ENCODE results near the gene ZNF324.
A peak's percentile ranks its signal among the peaks of the same experiment; 100 is the strongest.
"Not testable (repeated sequence)": the region's sequence is repeated elsewhere in the genome, so short reads cannot be mapped to it uniquely, and the experiment has no call there.

The ZNF324 gene

DNA sequence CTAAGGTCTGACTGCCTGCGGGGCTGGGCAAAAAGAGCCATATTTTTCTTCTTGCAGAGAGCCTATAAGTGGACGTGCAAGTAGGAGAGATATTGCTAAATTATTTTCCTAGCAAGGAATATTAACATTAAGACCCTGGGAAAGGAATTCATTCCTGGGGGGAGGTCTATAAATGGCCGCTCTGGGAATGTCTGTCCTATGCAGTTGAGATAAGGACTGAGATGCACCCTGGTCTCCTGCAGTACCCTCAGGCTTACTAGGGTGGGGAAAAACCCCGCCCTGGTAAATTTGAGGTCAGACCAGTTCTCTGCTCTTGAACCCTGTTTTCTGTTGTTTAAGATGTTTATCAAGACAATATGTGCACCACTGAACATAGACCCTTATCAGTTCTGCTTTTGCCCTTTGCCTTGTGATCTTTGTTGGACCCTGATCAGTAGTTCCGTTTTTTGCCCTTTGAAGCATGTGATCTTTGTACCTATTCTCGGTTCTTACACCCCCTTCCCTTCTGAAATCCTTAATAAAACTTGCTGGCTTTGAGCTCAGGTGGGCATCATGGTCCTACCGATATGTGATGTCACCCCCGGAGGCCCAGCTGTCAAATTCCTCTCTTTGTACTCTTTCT is 40.8 kb downstream of the ZNF324 start:
- not testable (repeated sequence) for DNase-seq

DNA sequence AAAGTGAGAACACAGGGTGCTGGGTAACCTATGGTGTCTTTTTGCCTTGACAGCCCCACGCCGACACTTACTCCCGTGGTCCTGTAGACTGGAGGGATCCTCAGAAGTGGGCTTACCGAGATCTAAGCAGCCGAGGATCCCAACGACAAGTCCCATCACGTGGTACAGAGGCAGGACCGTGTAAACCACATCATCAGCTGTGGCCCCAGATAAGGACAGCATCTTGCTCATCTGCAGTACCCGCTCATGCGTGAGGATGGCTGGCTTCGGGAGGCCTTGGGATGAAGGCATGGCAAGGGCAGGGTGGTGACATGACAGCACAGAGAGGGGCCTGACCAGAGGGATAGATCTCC is 42.8 kb downstream of the ZNF324 start:
- no peak for DNase-seq

DNA sequence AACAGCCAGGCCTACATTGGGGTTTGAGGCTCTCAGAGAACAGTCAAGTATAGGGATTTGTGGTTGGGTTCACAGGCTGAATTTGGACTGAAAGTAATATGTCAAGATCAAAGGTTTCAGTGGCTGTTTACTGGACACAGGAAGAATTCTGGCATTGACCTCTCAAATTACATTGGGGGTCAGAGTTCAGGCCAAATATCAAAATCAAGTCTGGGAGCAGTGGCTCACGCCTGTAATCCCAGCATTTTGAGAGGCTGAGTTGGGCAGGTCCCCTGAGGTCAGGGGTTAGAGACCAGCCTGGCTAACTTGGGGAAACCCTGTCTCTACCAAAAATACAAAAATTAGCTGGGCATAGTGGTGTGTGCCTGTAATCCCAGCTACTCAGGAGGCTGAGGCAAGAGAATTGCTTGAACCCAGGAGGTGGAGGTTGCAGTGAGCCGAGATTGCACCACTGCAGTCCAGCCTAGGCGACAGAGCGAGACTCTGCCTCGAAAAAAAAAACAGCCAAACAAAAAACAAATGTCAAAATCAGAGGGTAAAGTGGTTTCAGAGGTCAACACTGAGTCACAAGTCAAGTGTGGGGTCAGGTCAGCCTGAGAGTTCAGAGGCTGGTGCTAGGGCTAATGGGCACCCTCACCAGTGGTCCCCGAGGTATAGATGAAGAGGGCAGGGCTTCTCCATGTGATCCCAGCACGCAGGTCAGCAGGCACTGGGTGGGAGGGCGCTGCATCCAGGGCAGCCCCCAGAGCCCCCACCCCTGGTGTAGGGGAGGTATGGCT is 43.4 kb downstream of the ZNF324 start:
- DNase-seq = no peak

DNA sequence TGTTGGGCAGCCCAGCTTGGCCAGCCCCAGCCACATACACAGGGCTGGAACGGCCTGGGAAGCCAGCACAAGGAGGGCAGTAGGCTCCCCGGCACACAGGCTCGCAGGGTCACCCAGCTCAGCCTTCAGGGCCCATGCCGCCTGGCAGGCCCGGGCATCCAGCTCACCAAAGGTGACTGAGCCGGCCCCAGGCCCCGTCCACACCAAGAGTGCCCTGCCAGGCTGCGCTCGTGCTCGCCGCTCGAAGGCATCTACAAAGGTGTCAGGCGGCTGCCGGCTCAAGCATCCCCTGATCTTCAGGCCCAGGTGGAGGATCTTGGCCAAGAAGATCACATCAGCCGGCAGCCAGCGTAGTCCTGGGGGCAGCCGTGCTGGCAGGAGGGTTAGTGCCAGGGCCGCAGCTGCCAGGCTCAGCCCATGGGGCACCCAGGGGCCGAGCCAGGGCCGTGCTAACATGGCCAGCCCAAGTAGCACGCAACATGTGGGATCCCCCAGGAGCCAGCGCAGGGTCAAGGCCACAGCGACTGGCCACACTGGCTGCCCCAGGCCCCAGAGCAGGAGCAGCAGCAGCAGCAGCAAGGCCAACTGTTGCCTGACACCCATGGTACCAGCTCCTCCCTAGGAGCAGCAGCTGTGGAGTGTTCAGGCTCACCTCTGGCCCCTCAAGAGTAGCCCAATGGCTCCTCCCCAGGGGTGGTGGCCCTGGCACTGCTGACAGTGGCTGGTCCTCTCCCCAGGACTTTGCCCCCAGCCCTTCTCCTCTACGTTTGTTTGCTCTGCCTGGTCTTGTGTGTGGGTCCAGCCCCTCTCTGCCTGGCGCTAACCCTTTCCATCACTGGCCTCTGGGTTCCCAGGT is 44.7 kb downstream of the ZNF324 start, which contains the start of gene SLC27A5:
TSS of gene SLC27A5 (minus strand) at position 640 of the 856 bp plus-strand sequence. CDS start at position 603, 37 bp downstream.
- DNase-seq = no peak

DNA sequence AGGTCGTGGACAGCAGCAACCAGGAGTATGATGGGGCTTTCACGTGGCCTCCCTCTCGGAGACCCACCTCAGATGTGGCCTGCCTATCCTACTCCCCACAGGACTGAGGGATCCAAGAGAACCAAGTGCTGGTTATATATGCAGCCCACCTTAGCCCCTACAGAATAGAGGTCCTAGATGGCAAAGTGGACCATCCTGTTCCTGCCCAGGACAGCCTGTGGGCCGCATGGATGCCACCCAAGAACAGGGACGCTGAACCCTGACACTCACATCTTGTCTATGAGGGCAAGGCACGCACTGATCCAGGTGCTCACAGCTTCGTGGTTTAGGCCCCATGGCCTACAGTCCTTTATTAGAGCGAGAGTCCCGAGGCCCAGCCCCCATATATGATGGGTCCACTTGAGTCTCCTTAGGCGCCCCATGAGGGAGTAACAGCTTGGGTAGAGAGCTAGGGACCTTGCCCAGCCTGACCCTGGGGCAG is 46.4 kb downstream of the ZNF324 start:
- no peak for DNase-seq

DNA sequence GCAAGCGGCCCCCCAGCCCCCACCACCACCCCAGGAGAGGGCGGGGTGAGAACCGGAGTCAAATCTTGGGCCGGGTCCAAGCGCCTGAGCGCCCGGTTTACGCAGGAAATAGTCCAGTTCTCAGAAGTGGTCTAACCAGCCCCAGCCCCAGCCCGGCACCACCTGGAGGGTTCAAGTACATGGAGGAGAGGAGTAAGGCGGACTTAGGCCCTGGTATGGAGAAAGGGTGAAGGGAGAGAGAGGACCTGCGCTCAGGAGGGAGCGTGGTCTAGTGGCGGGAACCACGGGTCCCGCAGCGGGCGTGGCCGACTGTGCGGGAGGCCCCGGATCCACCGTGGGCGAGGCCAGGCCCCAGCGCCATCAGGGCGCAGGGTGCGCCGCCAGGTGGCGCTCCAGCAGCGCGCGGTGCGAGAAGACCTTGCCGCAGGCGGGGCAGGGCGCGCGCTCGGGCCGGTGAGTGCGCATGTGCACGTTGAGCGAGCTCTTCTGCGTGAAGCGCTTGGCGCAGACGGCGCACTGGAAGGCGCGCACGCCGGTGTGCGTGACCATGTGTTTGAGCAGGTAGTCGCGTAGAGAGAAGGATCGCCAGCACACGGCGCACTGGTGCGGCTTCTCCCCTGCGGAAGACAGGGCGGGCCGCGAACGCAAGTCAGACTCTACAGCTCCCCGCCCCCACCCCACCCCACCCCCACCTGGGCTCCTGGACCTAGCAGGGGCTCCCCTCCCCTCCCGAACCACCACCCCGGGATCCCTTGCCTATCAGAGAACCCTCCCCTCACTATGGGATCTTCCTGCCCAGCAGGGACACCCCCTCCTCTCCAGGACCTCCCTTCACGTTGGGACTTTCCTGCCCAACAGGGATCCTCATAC is 47.0 kb downstream of the ZNF324 start:
- peak; percentile 59 for DNase-seq

DNA sequence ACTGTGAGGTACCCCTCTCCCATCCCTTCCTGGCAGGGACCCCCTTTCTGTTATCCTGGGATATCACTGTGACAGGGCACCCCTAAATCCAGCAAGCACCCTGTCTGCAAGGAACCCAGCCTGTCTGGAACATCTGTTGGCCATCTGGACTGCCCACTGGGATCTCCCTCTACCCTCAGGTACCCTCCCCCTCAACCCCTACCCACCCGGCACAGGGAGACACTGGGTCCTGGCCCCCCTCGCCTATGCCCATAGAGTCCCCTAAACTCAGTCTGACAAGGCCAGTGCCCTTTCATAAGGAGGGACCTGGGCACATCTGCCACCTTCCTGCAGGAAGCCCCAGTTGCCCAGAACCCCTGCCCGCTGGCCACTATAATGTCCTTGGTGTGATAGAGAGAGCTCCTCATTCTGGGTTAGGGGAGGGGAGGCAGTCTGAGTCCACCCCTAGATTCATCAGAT is 47.7 kb downstream of the ZNF324 start:
- no peak for DNase-seq

DNA sequence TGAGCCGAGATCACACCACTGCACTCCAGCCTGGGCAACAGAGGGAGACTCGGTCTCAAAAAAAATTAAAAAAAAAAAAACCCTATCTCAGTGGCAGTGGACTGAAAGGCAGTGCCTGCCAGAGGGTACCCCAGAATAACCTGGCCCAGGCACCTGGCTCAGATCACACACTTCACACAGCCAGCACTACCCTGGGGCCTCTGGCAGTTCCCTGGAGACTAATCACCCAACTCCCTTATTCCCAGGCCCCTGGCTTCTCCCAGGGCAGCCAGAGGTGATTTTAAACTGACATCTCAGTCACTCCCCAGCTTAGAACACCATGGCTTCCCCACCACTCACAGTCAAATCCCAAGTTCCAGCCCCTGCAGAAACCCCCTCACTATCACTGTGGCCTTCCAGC is 48.4 kb downstream of the ZNF324 start:
- DNase-seq = no peak

DNA sequence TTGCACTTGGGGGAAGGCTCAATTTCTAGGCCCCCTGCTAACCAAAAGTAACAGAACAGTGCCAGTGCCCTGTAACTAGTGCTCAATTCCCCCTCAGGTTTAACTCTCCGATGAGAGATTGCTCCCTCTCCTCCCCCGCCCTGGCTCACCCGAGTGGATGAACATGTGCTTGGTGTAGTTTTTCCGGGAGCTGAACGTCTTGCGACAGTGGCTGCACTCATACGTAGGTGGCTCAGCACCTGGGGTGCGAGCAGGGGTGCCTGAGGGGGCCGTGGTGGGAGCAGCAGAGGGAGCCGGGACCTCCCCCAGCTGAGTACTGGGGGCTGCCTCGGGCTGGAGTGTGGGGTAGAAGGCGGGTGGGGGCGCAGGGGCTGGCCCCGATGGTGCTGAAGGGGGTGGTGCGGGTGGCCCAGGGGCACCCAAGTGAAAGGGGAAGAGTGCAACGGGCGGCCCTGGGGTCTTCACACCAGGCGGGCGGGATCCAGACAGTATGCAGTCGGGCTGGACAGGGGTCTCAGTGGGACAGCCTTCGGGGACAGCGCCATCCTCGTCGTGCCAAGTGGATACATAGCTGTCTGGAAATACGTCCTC is 49.5 kb downstream of the ZNF324 start:
- DNase-seq = no peak

DNA sequence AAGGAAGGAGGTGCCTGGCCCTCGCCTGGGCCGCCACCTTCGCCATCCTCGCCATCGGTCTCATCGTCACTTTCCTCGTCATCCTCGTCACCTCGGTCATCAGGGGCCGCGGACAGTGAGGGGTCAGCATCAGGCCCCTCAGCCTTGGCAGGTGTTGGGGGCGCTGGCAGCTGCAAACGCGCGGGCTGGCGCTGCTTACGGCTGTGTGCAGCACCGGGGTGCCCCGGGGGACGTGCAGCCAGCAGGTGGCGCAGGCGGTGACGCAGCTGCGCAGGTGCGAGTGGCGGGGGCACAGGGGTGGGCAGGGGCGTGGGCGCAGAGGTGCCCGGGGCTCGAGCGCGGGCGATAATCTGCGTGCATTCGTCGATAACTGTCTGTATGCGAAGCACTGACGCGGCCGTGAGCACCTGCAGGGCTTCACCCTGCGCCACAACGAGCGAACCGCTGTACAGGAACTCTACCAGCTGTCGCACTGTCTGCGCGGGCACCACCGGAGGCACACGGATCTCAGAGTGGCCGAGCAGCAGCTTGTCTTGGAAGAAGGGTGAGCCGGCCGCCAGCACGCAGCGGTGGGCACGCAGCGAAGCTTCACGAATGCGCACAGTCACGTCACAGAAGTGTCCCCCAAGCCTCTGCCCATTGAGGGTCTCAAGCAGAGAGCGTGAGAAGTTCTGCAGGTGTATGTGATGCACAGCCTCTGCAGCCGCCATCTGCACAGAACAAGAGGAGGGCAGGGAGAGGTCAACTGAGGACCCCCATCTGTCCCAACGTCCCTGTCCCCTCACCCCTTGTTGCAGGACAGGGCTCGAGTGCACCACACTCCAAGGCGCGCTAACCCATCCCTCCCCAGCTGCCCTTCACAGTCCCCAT is 50.3 kb downstream of the ZNF324 start:
- DNase-seq = no peak

DNA sequence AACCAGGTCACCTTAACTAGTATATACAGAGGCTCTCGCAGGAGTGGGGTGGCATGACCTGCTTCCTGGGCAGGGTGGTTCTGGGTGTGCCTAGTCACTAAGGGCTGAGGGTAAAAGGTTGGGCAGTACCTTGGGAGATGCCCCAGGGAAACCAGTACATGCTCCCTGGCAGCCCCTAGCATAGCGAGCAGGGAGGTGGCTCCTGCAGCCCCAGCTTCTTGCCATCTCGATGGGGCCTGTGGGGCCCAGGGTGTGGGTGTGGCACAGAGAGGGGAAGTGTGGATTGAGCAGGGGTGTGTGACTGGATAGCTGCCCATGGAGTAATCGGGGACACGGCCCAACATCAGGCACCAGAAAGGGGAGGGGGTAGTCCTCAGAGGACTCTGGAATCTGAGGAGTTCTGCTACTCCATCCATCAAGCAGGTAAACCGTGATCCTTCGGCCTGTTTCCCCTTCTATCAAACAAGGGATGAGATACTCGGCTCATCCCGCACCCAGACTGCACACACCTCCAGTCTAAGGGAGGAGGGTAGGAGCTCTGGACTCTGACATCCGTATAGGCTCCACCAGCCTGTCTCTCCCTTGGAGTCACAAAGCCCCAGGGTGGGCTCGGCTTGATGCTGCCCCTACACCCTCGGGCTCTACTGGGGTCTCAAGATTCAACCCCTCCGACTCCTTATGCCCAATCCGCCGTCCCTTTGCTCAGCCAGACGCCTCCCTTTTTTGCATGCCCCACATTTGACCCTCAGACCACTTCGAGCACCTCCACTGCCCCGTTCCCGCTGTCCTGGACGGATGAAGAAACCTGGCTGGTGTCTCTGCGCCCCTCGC is 51.6 kb downstream of the ZNF324 start:
- no peak for DNase-seq

DNA sequence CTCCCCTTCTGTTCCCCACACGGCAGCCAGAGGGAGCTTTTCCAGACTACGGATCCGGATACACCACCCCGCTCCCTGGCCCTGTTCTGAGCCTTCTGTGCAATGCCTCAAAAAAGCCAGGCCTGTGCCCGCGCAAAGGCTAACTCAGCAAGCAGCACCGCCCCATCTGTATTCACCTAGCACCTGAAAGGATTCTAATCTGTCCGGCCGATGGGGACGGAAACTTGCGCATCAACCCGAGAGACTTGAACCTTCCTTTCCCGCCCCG is 52.1 kb downstream of the ZNF324 start:
- peak; percentile 84 for DNase-seq

DNA sequence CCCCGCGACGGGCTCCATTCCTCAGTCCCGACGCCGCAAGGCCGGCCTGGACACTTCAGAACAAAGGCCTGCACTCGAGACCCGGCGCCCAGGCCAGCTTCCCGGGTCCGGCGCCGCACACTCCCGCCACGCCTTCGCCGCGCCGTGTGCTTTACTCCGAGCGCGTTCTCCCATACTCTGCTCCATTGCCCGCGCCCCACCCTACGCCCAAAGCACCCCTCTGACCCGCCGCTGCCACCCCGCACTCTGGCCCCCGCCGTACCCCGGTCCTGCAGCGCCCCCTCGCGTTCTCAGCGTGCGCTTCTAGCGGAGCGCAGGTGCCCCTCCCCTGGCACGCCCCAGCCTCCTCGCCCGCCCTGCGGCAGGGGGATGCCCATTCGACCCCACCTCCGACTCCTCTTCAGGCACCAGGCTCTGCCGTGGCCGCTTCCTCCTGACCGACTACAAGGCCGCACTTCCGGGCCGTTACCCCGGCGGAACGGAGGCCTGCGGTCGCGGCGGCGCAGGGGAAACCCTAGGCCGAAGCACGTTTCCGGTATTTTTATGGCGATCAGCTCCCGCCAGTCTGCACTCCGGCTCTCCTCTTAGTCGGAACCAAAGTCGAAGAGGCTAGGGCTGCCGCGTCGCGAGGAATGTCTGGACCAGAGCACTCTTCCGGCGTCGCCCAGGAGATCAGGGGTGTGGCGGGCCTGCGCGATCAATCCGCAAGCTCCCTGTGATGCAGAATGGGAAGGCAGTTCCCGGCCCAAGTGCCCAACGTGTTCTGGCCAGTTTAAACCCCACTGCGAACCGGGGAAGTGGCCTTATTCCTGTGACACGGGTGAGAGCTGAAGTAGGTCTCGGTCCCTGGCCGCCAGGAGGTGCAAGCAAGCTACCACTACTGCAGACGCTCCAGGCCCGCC is 52.7 kb downstream of the ZNF324 start, which contains the start of gene ZBTB45:
TSS of gene ZBTB45 (minus strand) at position 456 of the 902 bp plus-strand sequence. CDS start 2,137 bp downstream, outside the sequence.
- peak; percentile 77 for DNase-seq

DNA sequence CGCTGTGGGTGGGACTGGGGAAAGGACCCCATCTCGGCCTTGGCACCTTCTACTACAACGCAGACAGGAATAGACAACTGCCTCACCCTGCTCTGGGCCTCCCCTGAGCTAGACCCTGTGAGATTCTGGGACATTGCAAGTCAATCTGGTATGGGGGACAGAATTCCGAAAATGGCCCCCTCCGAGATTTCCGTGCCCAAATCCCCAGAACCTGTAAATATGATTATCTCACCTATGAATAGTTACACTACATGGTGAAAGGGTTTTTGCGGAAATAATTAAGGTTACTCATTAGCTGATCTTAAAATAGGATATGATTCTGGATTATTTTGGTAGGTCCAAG is 53.3 kb downstream of the ZNF324 start:
- no peak for DNase-seq

DNA sequence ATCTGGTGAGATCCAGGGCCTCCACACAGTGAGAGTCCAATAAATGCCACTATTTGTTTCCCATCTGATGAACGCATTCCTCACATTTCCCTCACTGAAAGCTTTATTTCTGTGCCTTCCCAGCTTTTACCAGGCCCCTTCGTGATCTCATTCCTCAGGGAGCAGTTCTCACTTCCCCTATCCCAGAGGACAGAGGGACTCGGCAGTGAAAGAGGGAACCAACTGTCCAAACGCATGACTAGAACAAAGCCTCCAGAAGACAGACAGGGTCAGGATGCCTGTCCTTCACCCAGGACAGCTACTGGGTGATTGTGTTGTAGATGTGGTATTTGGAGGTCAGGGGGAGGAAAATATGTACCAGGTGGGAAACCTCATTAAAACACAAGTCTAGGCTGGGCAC is 54.8 kb downstream of the ZNF324 start:
- no peak for DNase-seq

DNA sequence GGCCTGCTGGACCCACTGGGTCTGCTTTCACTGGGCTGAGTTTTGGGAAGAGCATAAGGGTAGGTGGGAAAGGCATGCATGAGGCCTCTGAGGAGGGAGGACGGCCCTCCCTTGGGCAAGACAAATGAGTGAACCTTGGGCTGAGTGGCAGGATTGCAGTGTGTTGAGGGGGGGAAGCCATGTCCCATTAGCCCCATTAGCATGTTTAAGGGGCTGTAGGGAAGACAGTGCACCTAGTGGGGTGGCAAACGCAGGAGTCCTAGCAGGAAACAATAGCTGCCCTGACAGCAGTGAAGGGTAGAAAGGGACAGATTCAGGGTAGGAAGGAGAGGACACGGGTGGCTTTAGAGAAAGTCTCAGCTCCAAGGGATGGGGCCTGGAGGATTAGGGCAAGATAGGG is 55.8 kb downstream of the ZNF324 start:
- DNase-seq = no peak

Measured in 8988T (cell line).